IMR-90 (cell line): Measurements from ENCODE around the gene PRKAR1B. TPM values are rescaled to one million over a fixed set of nuclear protein-coding genes. Genes with fewer than 3 reads are reported as not detected.
"Not testable (repeated sequence)": the region's sequence is repeated elsewhere in the genome, so short reads cannot be mapped to it uniquely, and the experiment has no call there.

Experiments used
- ATAC-seq: fragments of 200-7000 bp; cut with Tn5 transposase; 2 replicates; pipeline ENCODE4 v1.9.1; 2020; ENCODE audit warnings: low read depth, mild to moderate bottlenecking, moderate library complexity
- BruUV-seq: library from RNA; stranded (reverse); fragments of 400-500 nt; replicated peaks from 2 replicates; lab custom pipeline; 2021; lab: Mats Ljungman, UMichigan
- CTCF ChIA-PET: fragments of 300-600 bp; formaldehyde crosslinking; extraction: SDS; loops from one replicate; lab custom pipeline; 2021; ENCODE audit warnings: antibody characterized with exemption; lab: Yijun Ruan, JAX
- POLR2A ChIA-PET: fragments of 300-600 bp; sonication (Branson Sonifier 250); formaldehyde crosslinking; loops from one replicate; lab custom pipeline; 2022; ENCODE audit warnings: antibody characterized with exemption; ENCODE audit not compliant: unreplicated experiment; lab: Charles Lee
- DNase-seq: peaks from one replicate; pipeline ENCODE4 v3.0.0; 2013
- H2AFZ ChIP-seq: replicated peaks from 2 replicates; pipeline ENCODE3; 2013; ENCODE audit warnings: low read length, mild to moderate bottlenecking; ENCODE audit not compliant: poor library complexity
- H2AK5ac ChIP-seq: 2 replicates; pipeline ENCODE4 v1.6.1; 2013; ENCODE audit warnings: low read depth, low read length, inconsistent platforms
- H2AK9ac ChIP-seq: replicated peaks from 2 replicates; pipeline ENCODE3; 2013; ENCODE audit warnings: mild to moderate bottlenecking, low read depth, low read length, moderate library complexity; ENCODE audit not compliant: poor library complexity
- H2BK120ac ChIP-seq: 2 replicates; pipeline ENCODE4 v1.6.1; 2013; ENCODE audit warnings: low read depth, low read length, inconsistent platforms
- H2BK15ac ChIP-seq: 3 replicates; pipeline ENCODE4 v1.6.1; 2013; ENCODE audit warnings: low read depth, low read length, inconsistent platforms
- H2BK20ac ChIP-seq: 2 replicates; pipeline ENCODE4 v1.6.1; 2013; ENCODE audit warnings: low read depth, mild to moderate bottlenecking, inconsistent platforms, low read length, moderate library complexity
- H2BK5ac ChIP-seq: 2 replicates; pipeline ENCODE4 v1.6.1; 2013; ENCODE audit warnings: mild to moderate bottlenecking, low read depth, low read length, inconsistent platforms; ENCODE audit not compliant: poor library complexity, severe bottlenecking
- H3K14ac ChIP-seq: replicated peaks from 2 replicates; pipeline ENCODE4 v1.6.1; 2013; ENCODE audit warnings: low read depth, low read length, inconsistent platforms
- H3K18ac ChIP-seq: 2 replicates; pipeline ENCODE4 v1.6.1; 2013; ENCODE audit warnings: low read depth, low read length, control low read depth
- H3K23ac ChIP-seq: 2 replicates; pipeline ENCODE4 v1.6.1; 2013; ENCODE audit warnings: low read depth, low read length, inconsistent platforms
- H3K27ac ChIP-seq: 2 replicates; pipeline ENCODE4 v1.5.1; 2013; ENCODE audit warnings: mild to moderate bottlenecking, control low read depth, low read length; ENCODE audit not compliant: insufficient read depth
- H3K27me3 ChIP-seq: 2 replicates; pipeline ENCODE4 v1.6.1; 2013; ENCODE audit warnings: low read length; ENCODE audit not compliant: control insufficient read depth, insufficient read depth
- H3K36me3 ChIP-seq: 2 replicates; pipeline ENCODE4 v1.6.1; 2013; ENCODE audit warnings: low read length, mixed read lengths; ENCODE audit not compliant: control insufficient read depth, insufficient read depth
- H3K4ac ChIP-seq: 2 replicates; pipeline ENCODE4 v1.6.1; 2013; ENCODE audit warnings: low read depth, low read length, inconsistent platforms
- H3K4me1 ChIP-seq: 2 replicates; pipeline ENCODE4 v1.6.1; 2013; ENCODE audit warnings: low read length, mixed read lengths; ENCODE audit not compliant: control insufficient read depth, insufficient read depth
- H3K4me2 ChIP-seq: 2 replicates; pipeline ENCODE4 v1.6.1; 2013; ENCODE audit warnings: low read depth, mild to moderate bottlenecking, control low read depth, low read length, moderate library complexity
- H3K4me3 ChIP-seq: 2 replicates; pipeline ENCODE4 v1.5.1; 2013; ENCODE audit warnings: low read depth, mild to moderate bottlenecking, control low read depth, low read length, moderate library complexity; ENCODE audit not compliant: insufficient read depth
- H3K56ac ChIP-seq: 2 replicates; pipeline ENCODE4 v1.6.1; 2013; ENCODE audit warnings: low read length, inconsistent platforms; ENCODE audit not compliant: insufficient read depth; ENCODE audit errors: extremely low read depth
- H3K79me1 ChIP-seq, 2 experiments: 2 replicates each; pipeline ENCODE4 v1.6.1; 2013; ENCODE audit warnings: low read length in 2 of 2, inconsistent platforms in 1 of 2, low read depth in 1 of 2
- H3K9ac ChIP-seq: 2 replicates; pipeline ENCODE4 v1.6.1; 2013; ENCODE audit warnings: low read depth, low read length, control low read depth
- H3K9me1 ChIP-seq: 2 replicates; pipeline ENCODE4 v1.6.1; 2013; ENCODE audit warnings: low read length, inconsistent platforms; ENCODE audit not compliant: insufficient read depth
- H3K9me3 ChIP-seq: 2 replicates; pipeline ENCODE4 v1.6.1; 2013; ENCODE audit warnings: low read length; ENCODE audit not compliant: control insufficient read depth, insufficient read depth
- H4K20me1 ChIP-seq: 2 replicates; pipeline ENCODE4 v1.6.1; 2013; ENCODE audit warnings: low read length, inconsistent platforms; ENCODE audit not compliant: insufficient read depth
- H4K5ac ChIP-seq: 2 replicates; pipeline ENCODE4 v1.6.1; 2013; ENCODE audit warnings: mild to moderate bottlenecking, low read depth, low read length, control low read depth
- H4K8ac ChIP-seq, 2 experiments: 2 replicates each; pipeline ENCODE4 v1.6.1; 2013; ENCODE audit warnings: low read depth in 2 of 2, low read length in 2 of 2, control low read depth in 1 of 2, inconsistent platforms in 1 of 2
- H4K91ac ChIP-seq: 2 replicates; pipeline ENCODE4 v1.6.1; 2013; ENCODE audit warnings: low read depth, low read length, inconsistent platforms; ENCODE audit not compliant: insufficient read depth
- WGBS, 2 experiments: methylation state at CpG; one replicate each; pipeline versions ENCODE4 v1.1.5 to v1.1.7; 2013; ENCODE audit warnings: missing lambda C conversion rate in 2 of 2; ENCODE audit not compliant: insufficient read length in 1 of 2; ENCODE audit errors: extremely low coverage in 2 of 2; 5-methylcytosine and 5-hydroxymethylcytosine counted together
- dilution Hi-C: fragments of 300-500 bp; cut with HindIII; formaldehyde crosslinking; loops from one replicate; pipeline ENCODE4 v1.14.3; 2018; ENCODE audit warnings: low sequenced_read_pairs; ENCODE audit not compliant: unreplicated experiment
- in situ Hi-C: fragments of 300-500 bp; cut with MboI; formaldehyde crosslinking; loops from 3 replicates; pipeline ENCODE4 v1.14.3; 2019; ENCODE audit warnings: low sequenced_read_pairs, inconsistent platforms, mixed read lengths
- intact Hi-C: fragments of 100-400 bp; cut with micrococcal nuclease; formaldehyde crosslinking; loops from 2 replicates; pipeline ENCODE4 v1.10.0; 2022
- polyA plus RNA-seq, 3 experiments: library from polyadenylated mRNA; depleted of rRNA; stranded (reverse); fragments of >200 nt; gene quantifications; 2 replicates each; pipeline ENCODE4 v1.2.3, GENCODE V29; 2012; ENCODE audit warnings: low replicate concordance in 1 of 3
- total RNA-seq: library from RNA; depleted of rRNA; stranded (reverse); fragments of >200 nt; gene quantifications from 2 replicates; pipeline ENCODE4 v1.2.3, GENCODE V29; 2012

Gene PRKAR1B
- total and polyA plus RNA-seq, 2 of the 4 experiments (the other 2 are of a cell fraction) = 15.2 to 20.2 TPM

GRCh38 chr7:635687-636382, 91.2 kb downstream of the PRKAR1B start:
- H2AK5ac ChIP-seq, H3K18ac ChIP-seq, H2AK9ac ChIP-seq, H3K4me2 ChIP-seq, H3K4ac ChIP-seq, H2AFZ ChIP-seq, H2BK15ac ChIP-seq, H3K9ac ChIP-seq, H4K5ac ChIP-seq, H4K20me1 ChIP-seq, H2BK120ac ChIP-seq, H4K91ac ChIP-seq, H3K9me3 ChIP-seq, H2BK5ac ChIP-seq, H3K27me3 ChIP-seq, dilution Hi-C loops, in situ Hi-C loops, H4K8ac ChIP-seq, POLR2A ChIA-PET, DNase-seq, BruUV-seq, H3K79me1 ChIP-seq, H3K14ac ChIP-seq, CTCF ChIA-PET, H3K56ac ChIP-seq, H3K27ac ChIP-seq, H3K23ac ChIP-seq, H2BK20ac ChIP-seq, H3K4me3 ChIP-seq, H3K4me1 ChIP-seq, H3K36me3 ChIP-seq, ATAC-seq, H3K9me1 ChIP-seq: not testable (repeated sequence)
- WGBS, 2 experiments = 97% methylated on average over 6 of the region's 81 CpGs; no CpG with 5 or more reads in 1 of the 2 experiments
- intact Hi-C loops = loop anchor here (2.0 kb wide), 1 partner anchor 313 kb away; no protein-coding TSS in a partner anchor
